ENCODE results near the gene LIMK2.

GRCh38 chr22:31244943-31245451, 32.9 kb downstream of the LIMK2 start:
- TF ChIP-seq POLR2A (IDR thresholded peaks at IDR 0.05) (no peak), CTCF (IDR thresholded peaks at IDR 0.05) (no peak)

Data from suprapubic skin (tissue), 3 donors.